AG08396 (cell line): ENCODE results near the gene NOS1AP.

ENCODE experiments used
- DNase-seq: peaks from one replicate; pipeline ENCODE4 v3.0.0; 2012; ENCODE audit warnings: low spot score, mixed read lengths

Gene NOS1AP

GRCh38 chr1:162256287-162256686 lies 186.8 kb downstream of the NOS1AP start:
- DNase-seq: no peak

GRCh38 chr1:162258394-162258793 lies 188.9 kb downstream of the NOS1AP start:
- DNase-seq: no peak

- no peak for DNase-seq
Measured at GRCh38 chr1:162259894-162260455, 190.5 kb downstream of the NOS1AP start.

GRCh38 chr1:162264108-162264507 lies 194.6 kb downstream of the NOS1AP start:
- DNase-seq: no peak

DNA sequence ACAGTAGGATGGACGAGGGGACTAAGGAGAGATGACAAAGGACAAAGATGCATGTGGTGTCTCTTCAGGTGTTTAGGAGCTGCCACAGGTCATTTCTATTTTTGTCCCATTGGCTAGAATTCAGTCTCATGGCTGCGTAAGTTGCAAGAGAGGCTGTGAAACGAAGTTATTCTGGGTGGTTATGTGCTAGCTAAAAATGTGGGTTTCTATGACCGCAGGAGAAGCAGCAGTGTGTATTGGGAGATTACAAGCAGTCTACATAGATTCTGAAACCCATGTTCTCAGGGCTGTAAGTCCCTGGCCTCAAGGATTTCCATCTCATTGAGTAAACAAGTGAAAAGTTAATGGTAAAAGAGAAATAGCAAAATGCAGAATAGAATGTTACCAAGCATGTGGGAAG lies 196.5 kb downstream of the NOS1AP start:
- no peak for DNase-seq

DNA sequence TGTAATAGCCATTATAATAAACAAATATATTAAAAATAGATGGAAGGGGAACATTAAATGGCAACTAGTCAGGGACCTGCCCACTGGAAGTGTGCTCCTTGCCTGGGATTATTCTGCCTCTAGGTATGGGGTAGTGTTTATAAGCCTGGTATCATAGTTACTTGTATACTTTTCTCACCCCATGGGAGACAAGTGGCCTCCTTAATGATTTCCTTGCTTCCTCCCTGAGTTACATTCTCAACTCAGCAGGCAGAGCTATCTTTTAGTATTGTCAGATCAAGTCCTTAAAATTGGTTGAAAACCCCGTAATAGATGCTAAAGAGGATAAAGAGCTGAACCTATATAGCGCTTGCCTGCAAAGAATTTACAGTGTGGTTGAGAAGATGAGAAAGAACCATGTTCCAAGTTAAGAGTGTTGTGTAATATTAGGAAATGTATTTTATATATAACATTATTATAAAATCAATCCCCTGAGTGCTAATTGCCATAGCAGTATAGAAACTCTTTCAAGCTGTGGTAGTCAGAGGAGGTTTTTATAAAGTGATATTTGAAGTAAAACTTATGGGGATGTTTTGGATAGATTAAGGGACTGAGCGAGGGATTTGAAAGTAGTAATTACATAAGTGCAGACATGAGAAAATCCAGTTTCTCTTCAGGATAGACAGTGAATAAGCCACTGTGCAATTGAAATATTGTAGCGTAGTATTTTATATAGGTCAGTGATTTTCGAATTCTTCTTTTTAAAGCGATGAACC lies 200.7 kb downstream of the NOS1AP start:
- DNase-seq: no peak

GRCh38 chr1:162271972-162272371 lies 202.5 kb downstream of the NOS1AP start:
- DNase-seq: no peak

- no peak for DNase-seq
Measured at GRCh38 chr1:162272419-162272818, 202.9 kb downstream of the NOS1AP start.

GRCh38 chr1:162275622-162276175 lies 206.2 kb downstream of the NOS1AP start:
- DNase-seq: no peak

DNA sequence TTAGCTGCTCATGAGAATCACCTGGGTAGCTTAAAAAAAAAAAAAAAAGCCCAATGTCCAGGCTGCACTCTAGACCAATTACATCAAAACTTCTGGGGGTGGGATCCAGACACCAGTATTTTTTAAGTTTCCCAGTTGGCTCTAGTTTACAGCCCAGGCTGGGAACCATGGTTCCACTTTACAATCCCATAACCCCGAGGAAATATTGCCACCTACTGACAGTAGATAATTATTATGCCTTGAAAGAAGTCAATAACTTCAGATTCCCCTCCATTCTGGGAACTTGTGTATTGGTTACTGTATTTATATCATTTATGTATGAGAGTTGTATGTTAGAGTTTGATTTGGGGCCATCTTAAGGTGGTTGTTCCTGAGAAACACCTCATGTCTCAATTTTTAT lies 207.0 kb downstream of the NOS1AP start:
- DNase-seq: peak; percentile 37

DNA sequence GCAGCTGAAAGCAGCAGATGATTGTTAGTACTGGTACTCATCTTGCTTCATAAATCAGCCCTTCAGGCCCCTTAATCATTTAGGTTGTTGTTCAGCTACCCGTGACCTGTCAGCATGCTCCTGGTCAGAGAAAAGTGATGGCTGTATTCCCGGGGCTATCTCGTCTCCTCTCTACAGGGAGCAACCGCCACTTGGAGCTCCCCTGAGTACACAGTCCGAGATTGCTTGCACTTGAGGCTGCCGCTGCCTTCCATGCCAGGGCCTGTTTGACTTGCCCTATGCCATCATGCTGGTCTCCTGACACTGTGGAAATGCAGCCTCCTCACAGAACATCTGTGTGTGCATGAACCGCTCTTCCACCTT lies 209.6 kb downstream of the NOS1AP start:
- no peak for DNase-seq

DNA sequence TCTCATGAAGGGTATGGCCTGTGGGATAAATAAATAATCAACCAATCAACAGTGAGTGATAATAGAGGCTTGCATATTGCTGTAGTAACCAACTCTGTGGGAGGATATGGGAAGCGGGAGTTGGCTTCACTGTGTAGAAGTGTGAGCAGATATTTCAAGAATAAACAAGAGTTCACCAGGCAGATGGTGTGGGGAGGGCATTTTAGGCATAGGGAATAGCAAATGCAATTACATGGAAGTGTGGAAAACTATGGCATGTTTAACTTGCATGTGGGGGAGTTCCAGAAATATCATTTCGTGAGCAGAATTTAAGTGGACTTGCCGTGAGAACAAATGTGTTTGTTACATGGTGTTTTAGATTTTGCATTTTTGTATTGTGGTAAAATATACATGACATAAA lies 211.9 kb downstream of the NOS1AP start:
- DNase-seq: no peak

DNA sequence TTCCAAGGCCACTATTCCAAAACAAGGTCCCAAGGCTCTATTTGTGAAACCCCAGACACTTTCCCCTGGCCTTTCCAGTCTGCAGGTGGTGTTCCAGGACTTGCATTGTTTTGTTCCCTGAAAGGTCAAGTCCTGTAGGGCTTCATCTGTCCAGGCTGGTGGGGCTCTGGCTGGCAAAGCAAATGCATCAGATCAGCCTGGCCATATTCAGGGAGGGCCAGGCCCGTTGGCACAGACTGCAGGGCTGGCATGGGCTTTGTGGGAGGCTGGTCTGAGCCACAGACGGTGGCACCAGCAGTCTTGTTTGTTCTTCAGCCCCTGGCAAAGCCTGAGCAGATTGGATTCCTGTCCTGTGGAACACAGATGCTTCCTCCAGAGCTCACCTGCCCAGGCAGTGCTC lies 214.2 kb downstream of the NOS1AP start:
- no peak for DNase-seq

- no peak for DNase-seq
Measured at GRCh38 chr1:162284206-162284955, 214.9 kb downstream of the NOS1AP start.

DNA sequence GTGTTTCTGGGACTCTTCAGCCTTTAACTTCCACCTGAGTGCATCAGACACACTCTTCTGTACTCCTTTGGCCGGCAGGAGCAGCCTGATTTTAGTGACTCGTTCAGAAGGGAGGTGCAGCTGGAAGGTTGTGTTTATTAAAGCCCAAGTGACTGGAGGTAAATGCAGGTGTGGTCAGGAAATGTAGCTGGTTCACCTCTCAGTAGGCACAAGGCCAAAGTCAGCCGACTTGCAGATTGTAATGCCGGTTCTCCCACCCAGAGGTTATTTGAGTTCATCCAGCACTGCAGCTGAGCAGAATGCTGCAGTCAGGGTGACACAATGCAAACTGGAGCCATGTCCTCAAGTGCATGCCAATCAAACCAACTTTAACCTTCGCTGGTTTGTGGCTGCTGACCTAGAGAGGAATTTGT lies 215.7 kb downstream of the NOS1AP start:
- no peak for DNase-seq

- DNase-seq: no peak
Measured at GRCh38 chr1:162291000-162291399, 221.5 kb downstream of the NOS1AP start.

DNA sequence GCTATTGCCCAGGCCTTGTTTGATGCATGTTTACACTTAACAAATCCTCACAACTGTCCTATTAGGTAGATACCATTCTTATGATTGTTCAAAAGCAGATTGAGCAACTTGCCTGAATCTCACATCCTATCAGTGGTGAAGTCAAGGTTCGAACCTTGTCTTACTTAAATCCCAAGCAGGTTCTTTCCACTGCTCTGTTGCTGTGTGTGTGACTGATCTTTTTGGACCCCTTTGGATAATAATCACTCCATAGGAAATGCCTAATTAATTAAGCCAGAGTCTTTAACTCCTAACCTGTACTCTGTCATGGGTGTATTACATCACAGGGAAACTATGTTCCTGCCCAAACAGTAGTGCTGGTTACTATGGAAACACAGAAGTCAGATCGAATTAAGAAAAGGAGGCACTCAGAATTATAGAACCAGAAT lies 222.9 kb downstream of the NOS1AP start:
- no peak for DNase-seq

DNA sequence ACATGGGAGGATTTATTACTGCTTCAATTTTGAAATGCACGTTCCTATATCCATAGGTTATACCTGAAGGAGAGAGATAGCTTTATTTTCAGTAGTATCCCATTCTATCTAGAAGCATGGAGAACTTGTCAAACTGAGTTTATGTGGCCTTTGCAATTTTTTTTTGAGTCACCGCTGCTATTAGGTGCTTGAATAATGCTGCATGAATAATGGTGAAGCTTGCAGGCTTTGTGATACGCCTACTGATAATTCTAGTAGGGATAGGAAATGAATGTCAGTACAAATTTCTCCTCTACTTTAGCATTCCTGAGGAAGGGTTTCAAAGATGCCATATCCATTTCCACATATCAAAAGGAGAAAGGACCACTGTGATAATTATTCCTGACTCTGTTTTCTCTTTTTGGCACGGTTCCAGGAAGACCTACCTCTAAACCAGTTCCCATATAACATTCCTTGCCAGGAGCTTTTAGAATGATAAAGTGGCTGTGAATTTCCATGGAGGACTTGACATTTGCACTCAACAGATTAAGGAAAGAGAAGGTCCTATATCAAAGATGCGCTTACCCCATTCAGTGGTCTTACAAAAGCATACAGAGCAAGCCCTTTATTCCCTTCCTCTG lies 223.7 kb downstream of the NOS1AP start:
- DNase-seq: no peak

- DNase-seq: no peak
Measured at GRCh38 chr1:162294015-162294414, 224.5 kb downstream of the NOS1AP start.

- no peak for DNase-seq
Measured at GRCh38 chr1:162297208-162297607, 227.7 kb downstream of the NOS1AP start.

DNA sequence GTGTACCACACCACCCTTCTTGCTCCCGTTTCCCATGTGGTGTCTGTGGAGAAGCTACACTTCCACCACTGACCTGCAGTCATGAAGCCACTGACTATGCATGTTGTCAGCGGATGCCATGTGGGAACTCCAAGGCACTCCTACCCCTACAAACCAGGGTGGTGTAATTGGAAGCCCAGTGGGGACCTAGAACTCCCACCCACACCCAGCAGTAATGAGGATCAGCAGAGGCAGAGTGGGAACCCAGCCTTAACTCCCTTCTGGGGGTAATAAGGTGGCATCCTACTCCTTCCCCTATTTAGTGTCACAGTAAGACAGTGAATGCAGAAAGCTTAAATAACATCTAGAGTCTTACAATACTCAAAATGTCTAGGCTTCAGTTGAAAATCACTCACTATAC lies 228.8 kb downstream of the NOS1AP start:
- no peak for DNase-seq

GRCh38 chr1:162299018-162299417 lies 229.5 kb downstream of the NOS1AP start:
- no peak for DNase-seq
